A549 (cell line): ENCODE measurements around the gene PTPRN2. TPM values are rescaled to one million over a fixed set of nuclear protein-coding genes. Genes with fewer than 3 reads are reported as not detected.

Experiments used
- ATAC-seq, 2 experiments: fragments of 200-7000 bp in 1 of 2; fragments of >200 bp in 1 of 2; cut with Nextera tagmentation in 1 of 2; cut with Tn5 transposase in 1 of 2; 3 replicates each; pipeline versions ENCODE4 v1.8.0 to v1.9.1; 2018 to 2020; ENCODE audit warnings: mild to moderate bottlenecking in 1 of 2, moderate library complexity in 1 of 2
- CTCF ChIA-PET: fragments of 300-600 bp; sonication (Branson Sonifier 250); formaldehyde crosslinking; extraction: SDS; loops from one replicate; lab custom pipeline; 2021; ENCODE audit warnings: antibody characterized with exemption, inconsistent platforms; lab: Yijun Ruan, JAX
- POLR2A ChIA-PET: fragments of 350-600 bp; formaldehyde crosslinking; extraction: SDS; loops from one replicate; lab custom pipeline; 2021; ENCODE audit warnings: antibody characterized with exemption, inconsistent platforms; lab: Yijun Ruan, JAX
- DNase-seq, 2 experiments: peaks; one replicate each; pipeline versions ENCODE4 v3.0.0 to v3.0.0-alpha.2; 2011 to 2016; ENCODE audit warnings: low read depth in 1 of 2, low spot score in 1 of 2
- FAIRE-seq: peaks from 2 replicates; lab custom pipeline; 2011; peaks lifted over from hg19 to GRCh38; lab: Jason Lieb, UNC
- H3K27ac ChIP-seq, 2 experiments: fragments of >200 bp; sonication (Bioruptor Twin); formaldehyde crosslinking; 3 replicates each; pipeline ENCODE4 v1.5.1; 2016 to 2017
- H3K4me1 ChIP-seq: fragments of >200 bp; sonication (Bioruptor Twin); formaldehyde crosslinking; 3 replicates; pipeline ENCODE4 v1.6.1; 2016
- H3K4me2 ChIP-seq: fragments of >200 bp; sonication (Bioruptor Twin); formaldehyde crosslinking; 3 replicates; pipeline ENCODE4 v1.6.1; 2016
- H3K4me3 ChIP-seq: fragments of >200 bp; sonication (Bioruptor Twin); formaldehyde crosslinking; 3 replicates; pipeline ENCODE4 v1.5.1; 2016
- H3K9me3 ChIP-seq: fragments of >200 bp; sonication (Bioruptor Twin); formaldehyde crosslinking; 3 replicates; pipeline ENCODE4 v1.6.1; 2016
- CEBPB ChIP-seq, 2 experiments: fragments of >200 bp in 1 of 2; sonication (Bioruptor Twin) in 1 of 2; formaldehyde crosslinking in 1 of 2; IDR thresholded peaks; 2 replicates each; pipeline ENCODE4 v1.6.1; 2012 to 2016
- CHD2 ChIP-seq: fragments of 150-350 bp; IDR thresholded peaks from 2 replicates; pipeline ENCODE4 v1.6.1; 2014; ENCODE audit warnings: low read length; ENCODE audit not compliant: partially characterized antibody
- CHD4 ChIP-seq: fragments of 200-600 bp; sonication (generic); IDR thresholded peaks from 2 replicates; pipeline ENCODE4 v1.6.1; 2016; ENCODE audit warnings: antibody characterized with exemption, mild to moderate bottlenecking, borderline replicate concordance
- EHMT2 ChIP-seq: fragments of 200-600 bp; sonication (generic); IDR thresholded peaks from 2 replicates; pipeline ENCODE4 v1.6.1; 2016; ENCODE audit warnings: antibody characterized with exemption, low read depth, mild to moderate bottlenecking, moderate library complexity
- EP300 ChIP-seq, 2 experiments: fragments of >200 bp; sonication (Bioruptor Twin); formaldehyde crosslinking; IDR thresholded peaks; 2 replicates in 1 of 2; 3 replicates in 1 of 2; pipeline ENCODE4 v1.6.1; 2016 to 2017
- ESRRA ChIP-seq: fragments of 150-350 bp; IDR thresholded peaks from 2 replicates; pipeline ENCODE4 v1.6.1; 2014; ENCODE audit warnings: mild to moderate bottlenecking, low read length, borderline replicate concordance
- FOSL2 ChIP-seq, 2 experiments: fragments of 450-650 bp in 1 of 2; fragments of >200 bp in 1 of 2; sonication (Bioruptor Twin) in 1 of 2; formaldehyde crosslinking; IDR thresholded peaks; 2 replicates each; pipeline versions ENCODE4 v1.5.0 to v1.6.1; 2016 to 2020; ENCODE audit warnings: mild to moderate bottlenecking in 1 of 2, moderate library complexity in 1 of 2
- GATA3 ChIP-seq: IDR thresholded peaks from 2 replicates; pipeline ENCODE4 v1.6.1; 2012; ENCODE audit warnings: borderline replicate concordance
- HOXA7 ChIP-seq: fragments of 250-450 bp; sonication (Bioruptor Pico); IDR thresholded peaks from 2 replicates; pipeline ENCODE4 v1.5.0; 2020; ENCODE audit warnings: mild to moderate bottlenecking, moderate library complexity
- HOXB13 ChIP-seq: fragments of 250-450 bp; sonication (Bioruptor Pico); IDR thresholded peaks from 2 replicates; pipeline ENCODE4 v1.5.0; 2020; ENCODE audit warnings: low read depth, mild to moderate bottlenecking, moderate library complexity
- KDM1A ChIP-seq: fragments of 200-600 bp; sonication (generic); IDR thresholded peaks from 2 replicates; pipeline ENCODE4 v1.6.1; 2016; ENCODE audit warnings: low read depth, mild to moderate bottlenecking
- KDM5A ChIP-seq: fragments of 200-600 bp; sonication (generic); IDR thresholded peaks from 2 replicates; pipeline ENCODE4 v1.6.1; 2016; ENCODE audit warnings: antibody characterized with exemption, mild to moderate bottlenecking
- MAX ChIP-seq: IDR thresholded peaks from 2 replicates; pipeline ENCODE4 v1.6.1; 2012
- MAZ ChIP-seq: fragments of 150-350 bp; IDR thresholded peaks from 2 replicates; pipeline ENCODE4 v1.6.1; 2014; ENCODE audit warnings: antibody characterized with exemption, low read depth, low read length, borderline replicate concordance
- NFE2L2 ChIP-seq: fragments of 150-350 bp; conservative IDR thresholded peaks from 2 replicates; pipeline ENCODE4 v1.6.1; 2014; ENCODE audit warnings: low read length
- NPAS2 ChIP-seq: fragments of 250-450 bp; sonication (Bioruptor Pico); IDR thresholded peaks from 2 replicates; pipeline ENCODE4 v1.8.0; 2022; ENCODE audit warnings: mild to moderate bottlenecking, moderate library complexity, borderline replicate concordance
- NR3C1 ChIP-seq: fragments of >200 bp; sonication (Bioruptor Twin); formaldehyde crosslinking; IDR thresholded peaks from 3 replicates; pipeline ENCODE4 v1.6.1; 2017
- PBX3 ChIP-seq: IDR thresholded peaks from 2 replicates; pipeline ENCODE4 v1.6.1; 2012
- POLR2A ChIP-seq: IDR thresholded peaks from 2 replicates; pipeline ENCODE4 v1.6.1; 2012; ENCODE audit warnings: mild to moderate bottlenecking, low read length
- POLR2AphosphoS2 ChIP-seq: conservative IDR thresholded peaks from 2 replicates; pipeline ENCODE4 v1.6.1; 2012; ENCODE audit warnings: low read length, improper control_type of control experiment, inconsistent platforms
- RARB ChIP-seq: fragments of 250-450 bp; sonication (Bioruptor Pico); IDR thresholded peaks from 2 replicates; pipeline ENCODE4 v1.8.0; 2021; ENCODE audit warnings: mild to moderate bottlenecking, moderate library complexity
- RFX5 ChIP-seq: fragments of 450-650 bp; IDR thresholded peaks from 2 replicates; pipeline ENCODE4 v1.7.1; 2014; ENCODE audit warnings: antibody characterized with exemption, mild to moderate bottlenecking, moderate library complexity
- SREBF2 ChIP-seq: fragments of 450-650 bp; IDR thresholded peaks from 2 replicates; pipeline ENCODE4 v1.6.1; 2014; ENCODE audit warnings: mild to moderate bottlenecking, moderate library complexity
- TP53 ChIP-seq: fragments of 250-450 bp; sonication (Bioruptor Pico); IDR thresholded peaks from 2 replicates; pipeline ENCODE4 v1.5.0; 2021; ENCODE audit warnings: mild to moderate bottlenecking, moderate library complexity
- ZC3H11A ChIP-seq: fragments of 450-650 bp; IDR thresholded peaks from 2 replicates; pipeline ENCODE4 v1.6.1; 2014; ENCODE audit warnings: antibody characterized with exemption, mild to moderate bottlenecking
- WGBS: methylation state at CpG from one replicate; pipeline ENCODE4 v1.1.6; 2017; ENCODE audit errors: missing lambda C conversion rate; 5-methylcytosine and 5-hydroxymethylcytosine counted together
- polyA plus RNA-seq, 4 experiments: library from polyadenylated mRNA; depleted of rRNA in 3 of 4; stranded (reverse); fragments of >200 nt; fragmentation: RNase III in 1 of 4; extraction: RNeasy Plus Mini Kit Qiagen cat#74134 plus additional on column Dnase treatment in 1 of 4; gene quantifications; 2 replicates in 3 of 4; 3 replicates in 1 of 4; pipeline ENCODE4 v1.2.3, GENCODE V29; 2011 to 2017
- TF ChIP-seq, protein P1 (sequence below): fragments of 250-450 bp; sonication (Bioruptor Pico); IDR thresholded peaks from 2 replicates; pipeline ENCODE4 v1.5.0; 2021; ENCODE audit warnings: mild to moderate bottlenecking, moderate library complexity, borderline replicate concordance
- TF ChIP-seq, protein P2 (sequence below): fragments of 150-350 bp; IDR thresholded peaks from 2 replicates; pipeline ENCODE4 v1.6.1; 2014; ENCODE audit warnings: low read depth, mild to moderate bottlenecking, low read length

The PTPRN2 gene
- polyA plus RNA-seq, 2 of the 4 experiments (the other 2 are of a cell fraction): 0.41 to 1.2 TPM

DNA sequence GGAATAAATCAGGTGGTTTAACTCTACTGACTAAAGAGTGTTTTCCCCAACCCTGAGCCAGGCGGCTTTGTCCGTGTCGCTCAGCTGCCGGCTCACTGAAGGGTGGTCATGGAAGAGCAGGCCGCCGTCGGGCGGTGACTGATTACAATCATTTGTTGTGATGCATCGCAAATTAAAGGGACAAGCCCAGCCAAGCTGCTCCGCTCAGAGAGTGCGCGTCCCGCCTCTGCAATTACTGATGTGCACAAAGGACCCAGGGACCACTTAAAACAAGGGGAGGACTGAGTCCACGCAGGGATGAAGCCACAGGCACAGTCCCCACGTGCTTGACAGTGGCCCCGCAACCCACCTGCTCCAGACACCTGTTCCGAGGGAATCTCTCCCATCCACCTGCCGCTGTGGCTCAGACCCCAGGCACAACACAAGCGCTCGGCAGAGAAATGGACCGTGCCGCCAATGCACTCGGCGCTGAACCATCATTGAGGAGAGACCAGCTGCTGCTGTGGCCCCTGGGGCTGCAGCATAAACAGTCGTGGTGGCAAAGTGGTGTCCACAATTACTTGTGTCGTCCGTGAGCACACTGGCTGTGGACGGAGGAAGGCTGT lies 526.5 kb downstream of the PTPRN2 start:
- Histone ChIP-seq H3K4me3 (no peak overlapping the region), H3K27ac (no peak overlapping the region), H3K4me2 (no peak overlapping the region), H3K4me1 (no peaks in the 10 kb centered on the region), H3K9me3 (peaks cover 10% of the 10 kb centered on the region; the same call in 2 of the 3 replicates)
- ChIA-PET CTCF (interaction anchor here (0.9 kb wide), 1 partner anchor 293 kb away, joined by 3 read pairs; no protein-coding TSS in a partner anchor), POLR2A (no interaction called here)
- ATAC-seq (no peak), DNase-seq (no peak), FAIRE-seq (no peak)
- no peak for TF ChIP-seq GATA3
- TF ChIP-seq EHMT2: no peak
- no peak for TF ChIP-seq POLR2A
- TF ChIP-seq NR3C1: no peak
- no peak for TF ChIP-seq TP53 (CRISPR knock-in tag)
- no peak for TF ChIP-seq ZC3H11A
- TF ChIP-seq MAX: no peak
- no peak for TF ChIP-seq POLR2AphosphoS2
- no peak for TF ChIP-seq ESRRA
- TF ChIP-seq CHD2: no peak
- no peak for TF ChIP-seq RARB (CRISPR knock-in tag)
- TF ChIP-seq EP300 (IDR thresholded peaks at IDR 0.05): no peak
- no peak for TF ChIP-seq KDM5A
- no peak for TF ChIP-seq KDM1A
- TF ChIP-seq CHD4: no peak
- TF ChIP-seq NFE2L2: no peak
- TF ChIP-seq, protein P1, sequence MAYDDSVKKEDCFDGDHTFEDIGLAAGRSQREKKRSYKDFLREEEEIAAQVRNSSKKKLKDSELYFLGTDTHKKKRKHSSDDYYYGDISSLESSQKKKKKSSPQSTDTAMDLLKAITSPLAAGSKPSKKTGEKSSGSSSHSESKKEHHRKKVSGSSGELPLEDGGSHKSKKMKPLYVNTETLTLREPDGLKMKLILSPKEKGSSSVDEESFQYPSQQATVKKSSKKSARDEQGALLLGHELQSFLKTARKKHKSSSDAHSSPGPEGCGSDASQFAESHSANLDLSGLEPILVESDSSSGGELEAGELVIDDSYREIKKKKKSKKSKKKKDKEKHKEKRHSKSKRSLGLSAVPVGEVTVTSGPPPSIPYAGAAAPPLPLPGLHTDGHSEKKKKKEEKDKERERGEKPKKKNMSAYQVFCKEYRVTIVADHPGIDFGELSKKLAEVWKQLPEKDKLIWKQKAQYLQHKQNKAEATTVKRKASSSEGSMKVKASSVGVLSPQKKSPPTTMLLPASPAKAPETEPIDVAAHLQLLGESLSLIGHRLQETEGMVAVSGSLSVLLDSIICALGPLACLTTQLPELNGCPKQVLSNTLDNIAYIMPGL (CRISPR knock-in tag): no peak
- TF ChIP-seq PBX3: no peak
- no peak for TF ChIP-seq SREBF2
- no peak for TF ChIP-seq CEBPB (IDR thresholded peaks at IDR 0.05)
- 75% methylated on average over 22 of the region's 28 CpGs for WGBS

DNA sequence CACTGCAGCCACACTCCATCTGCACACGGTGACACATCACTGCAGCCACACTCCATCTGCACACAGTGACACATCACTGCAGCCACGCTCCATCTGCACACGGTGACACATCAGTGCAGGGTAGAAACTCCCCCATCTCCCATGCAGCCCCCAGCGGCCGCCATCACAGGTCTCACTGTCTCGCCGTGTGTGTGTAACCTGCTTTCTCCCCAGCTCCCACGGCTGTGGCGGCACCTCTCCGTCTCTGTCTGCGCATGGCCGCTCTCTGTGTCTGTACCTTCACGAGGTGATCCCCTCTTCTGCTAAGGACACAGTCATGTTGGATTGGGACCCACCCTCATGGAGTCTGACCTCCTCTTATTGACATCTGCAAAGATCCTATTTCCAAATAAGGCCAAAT lies 527.4 kb downstream of the PTPRN2 start:
- TF ChIP-seq FOSL2 (IDR thresholded peaks at IDR 0.05) (no peak), FOSL2 (CRISPR knock-in tag; IDR thresholded peaks at IDR 0.05) (no peak), ZC3H11A (no peak), HOXB13 (CRISPR knock-in tag) (no peak), RFX5 (no peak), ESRRA (no peak), HOXA7 (CRISPR knock-in tag) (no peak), GATA3 (no peak), MAX (no peak), MAZ (no peak), NPAS2 (CRISPR knock-in tag) (no peak)
- TF ChIP-seq, protein P2, sequence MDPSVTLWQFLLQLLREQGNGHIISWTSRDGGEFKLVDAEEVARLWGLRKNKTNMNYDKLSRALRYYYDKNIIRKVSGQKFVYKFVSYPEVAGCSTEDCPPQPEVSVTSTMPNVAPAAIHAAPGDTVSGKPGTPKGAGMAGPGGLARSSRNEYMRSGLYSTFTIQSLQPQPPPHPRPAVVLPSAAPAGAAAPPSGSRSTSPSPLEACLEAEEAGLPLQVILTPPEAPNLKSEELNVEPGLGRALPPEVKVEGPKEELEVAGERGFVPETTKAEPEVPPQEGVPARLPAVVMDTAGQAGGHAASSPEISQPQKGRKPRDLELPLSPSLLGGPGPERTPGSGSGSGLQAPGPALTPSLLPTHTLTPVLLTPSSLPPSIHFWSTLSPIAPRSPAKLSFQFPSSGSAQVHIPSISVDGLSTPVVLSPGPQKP: no peak
- TF ChIP-seq, protein P1 (CRISPR knock-in tag): no peak
- H3K27ac ChIP-seq: no peak overlapping the region
- ChIA-PET POLR2A (no interaction called here), CTCF (no interaction called here)
- H3K4me1 ChIP-seq: no peaks in the 10 kb centered on the region
- H3K4me3 ChIP-seq: no peak overlapping the region
- no peak overlapping the region for H3K4me2 ChIP-seq
- WGBS: 44% methylated on average over 13 of the region's 13 CpGs
- peaks cover 10% of the 10 kb centered on the region; the same call in 2 of the 3 replicates for H3K9me3 ChIP-seq
- no peak for DNase-seq
- ATAC-seq: no peak
- FAIRE-seq: no peak
